ENCODE results near the gene CD69. TPM values are rescaled to one million over a fixed set of nuclear protein-coding genes. Genes with fewer than 3 reads are reported as not detected.

The CD69 gene
- total RNA-seq, 1 experiment from 2014 or later: not detected

DNA sequence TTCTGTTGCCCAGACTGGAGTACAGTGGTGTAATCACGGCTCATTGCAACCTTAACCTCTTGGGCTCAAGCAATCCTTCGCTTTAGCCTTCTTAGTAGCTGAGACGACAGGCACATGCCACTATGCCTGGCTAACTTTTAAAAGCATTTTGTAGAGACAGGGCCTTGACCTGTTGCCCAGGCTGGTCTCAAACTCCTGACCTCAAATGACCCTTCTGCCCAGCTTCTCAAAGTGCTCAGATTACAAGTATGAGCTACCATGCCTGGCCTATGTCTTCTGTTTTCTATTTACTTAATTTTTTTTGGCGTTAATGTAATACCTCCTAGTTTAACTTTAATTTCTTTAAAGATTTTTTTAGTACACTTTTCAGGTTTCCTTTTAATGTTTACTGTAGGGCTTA is 46.0 kb upstream of the CD69 start:
- no peaks in the 10 kb centered on the region for H4K20me1 ChIP-seq (ENCODE audit: control insufficient read depth, insufficient read depth, insufficient read length)
- H3K4ac ChIP-seq (ENCODE audit: low read depth, low read length): no peak overlapping the region
- Mint-ChIP-seq H3K9me3 (no peaks in the 10 kb centered on the region), H3K27me3 (ENCODE audit: low read depth) (no peaks in the 10 kb centered on the region), H3K36me3 (ENCODE audit: insufficient read depth in 1 of 3, low read depth in 3 of 3) (no peaks in the 10 kb centered on the region), H3K4me1 (no peaks in the 10 kb centered on the region), H3K27ac (no peak overlapping the region), H3K4me3 (no peak overlapping the region)
- TF ChIP-seq, protein P1, sequence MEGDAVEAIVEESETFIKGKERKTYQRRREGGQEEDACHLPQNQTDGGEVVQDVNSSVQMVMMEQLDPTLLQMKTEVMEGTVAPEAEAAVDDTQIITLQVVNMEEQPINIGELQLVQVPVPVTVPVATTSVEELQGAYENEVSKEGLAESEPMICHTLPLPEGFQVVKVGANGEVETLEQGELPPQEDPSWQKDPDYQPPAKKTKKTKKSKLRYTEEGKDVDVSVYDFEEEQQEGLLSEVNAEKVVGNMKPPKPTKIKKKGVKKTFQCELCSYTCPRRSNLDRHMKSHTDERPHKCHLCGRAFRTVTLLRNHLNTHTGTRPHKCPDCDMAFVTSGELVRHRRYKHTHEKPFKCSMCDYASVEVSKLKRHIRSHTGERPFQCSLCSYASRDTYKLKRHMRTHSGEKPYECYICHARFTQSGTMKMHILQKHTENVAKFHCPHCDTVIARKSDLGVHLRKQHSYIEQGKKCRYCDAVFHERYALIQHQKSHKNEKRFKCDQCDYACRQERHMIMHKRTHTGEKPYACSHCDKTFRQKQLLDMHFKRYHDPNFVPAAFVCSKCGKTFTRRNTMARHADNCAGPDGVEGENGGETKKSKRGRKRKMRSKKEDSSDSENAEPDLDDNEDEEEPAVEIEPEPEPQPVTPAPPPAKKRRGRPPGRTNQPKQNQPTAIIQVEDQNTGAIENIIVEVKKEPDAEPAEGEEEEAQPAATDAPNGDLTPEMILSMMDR (conservative IDR thresholded peaks at IDR 0.05): no peak
- H3K79me1 ChIP-seq (ENCODE audit: insufficient read depth, low read depth, low read length, poor library complexity, severe bottlenecking): no peaks in the 10 kb centered on the region
- no peak overlapping the region for H2AFZ ChIP-seq (ENCODE audit: low read length)
- WGBS (ENCODE audit: extremely low coverage, insufficient read length, low lambda C conversion rate): no CpG with 5 or more reads among the region's 4 CpGs
- no peak overlapping the region for H3K23ac ChIP-seq (ENCODE audit: insufficient read length, low read depth, low read length)
- H3K79me2 ChIP-seq (ENCODE audit: insufficient read depth, low read length): no peaks in the 10 kb centered on the region
- no peak overlapping the region for H2BK12ac ChIP-seq (ENCODE audit: insufficient read length, low read depth, low read length)
- no peak overlapping the region for H2BK20ac ChIP-seq (ENCODE audit: low read depth, low read length, poor library complexity, severe bottlenecking)
- no peak overlapping the region for H3K56ac ChIP-seq (ENCODE audit: insufficient read length, low read depth, low read length)
- no peak overlapping the region for H3K27ac ChIP-seq (ENCODE audit: insufficient read length, low read depth, low read length)
- H2AK5ac ChIP-seq (ENCODE audit: insufficient read length, low read length): no peak overlapping the region
- no peak overlapping the region for H2BK15ac ChIP-seq (ENCODE audit: low read depth, low read length)
- H4K8ac ChIP-seq (replicated peaks; ENCODE audit: insufficient read length, low read depth, low read length): no peak overlapping the region
- no peaks in the 10 kb centered on the region for H3K23me2 ChIP-seq (ENCODE audit: insufficient read length, low read depth, low read length, poor library complexity, severe bottlenecking)
- H3K4me2 ChIP-seq (ENCODE audit: insufficient read depth, insufficient read length, low read length): no peak overlapping the region
- H4K5ac ChIP-seq (ENCODE audit: insufficient read length, low read depth, low read length): no peak overlapping the region
- H2BK5ac ChIP-seq (ENCODE audit: insufficient read length, low read length): no peak overlapping the region
- no peaks in the 10 kb centered on the region for H3K4me1 ChIP-seq (ENCODE audit: insufficient read depth, low read length)
- no peak overlapping the region for H3K14ac ChIP-seq (ENCODE audit: insufficient read depth, low read length)
- no peak overlapping the region for H3K9ac ChIP-seq (ENCODE audit: extremely low read depth, insufficient read length, low read length)
- DNase-seq: no peak
- no peak overlapping the region for H2BK120ac ChIP-seq (ENCODE audit: low read depth, low read length, poor library complexity, severe bottlenecking)
- no peak overlapping the region for H3K18ac ChIP-seq (ENCODE audit: insufficient read length, low read depth, low read length)
- no peaks in the 10 kb centered on the region for H3K27me3 ChIP-seq (ENCODE audit: insufficient read depth, low read length)
- no peaks in the 10 kb centered on the region for H3K9me3 ChIP-seq (ENCODE audit: control insufficient read depth, low read depth, low read length)
- no peak overlapping the region for H3T11ph ChIP-seq (ENCODE audit: low read length)
- H4K91ac ChIP-seq (ENCODE audit: insufficient read length, low read depth, low read length): no peak overlapping the region

Measured in H9 (cell line).